Measurements from ENCODE around the gene WNT5B. TPM values are rescaled to one million over a fixed set of nuclear protein-coding genes. Genes with fewer than 3 reads are reported as not detected.
A peak's percentile ranks its signal among the peaks of the same experiment; 100 is the strongest.

Gene WNT5B
- total RNA-seq, 5 donors from 2014 or later (not counting 1 experiment from before 2014, with no cell fraction given) = 0.20 TPM; not detected in 4

- ChIA-PET CTCF (interaction anchor here in 1 of 2 donors (0.7 kb wide), 1 partner anchor 19 kb away, joined by 4 read pairs; no protein-coding TSS in a partner anchor), POLR2A (no interaction called here)
- Histone ChIP-seq H3K4me1 (ENCODE audit: control insufficient read depth in 1 of 2, extremely low read depth in 1 of 2, insufficient read depth in 2 of 2, low read length in 2 of 2) (peaks cover 20 to 53% of the 10 kb centered on the region in 2 experiments), H3K27me3 (replicated peaks in 1 of 2; ENCODE audit: control insufficient read depth in 2 of 2, extremely low read depth in 1 of 2, insufficient read depth in 2 of 2, low read length in 1 of 2) (no peaks in the 10 kb centered on the region), H3K36me3 (ENCODE audit: control insufficient read depth in 2 of 2, extremely low read depth in 1 of 2, insufficient read depth in 1 of 2, low read length in 1 of 2) (no peaks in the 10 kb centered on the region), H3K4me3 (ENCODE audit: control insufficient read depth in 1 of 2, extremely low read depth in 1 of 2, low read length in 1 of 2) (no peak overlapping the region), H3K27ac (ENCODE audit: low read length) (no peak overlapping the region), H3K9me3 (no peaks in the 10 kb centered on the region)
- Mint-ChIP-seq H3K27me3 (no peaks in the 10 kb centered on the region), H3K9me3 (no peaks in the 10 kb centered on the region), H3K27ac (peak overlapping the region; percentile 70 to 75), H3K36me3 (no peaks in the 10 kb centered on the region), H3K4me3 (no peak overlapping the region), H3K4me1 (peaks cover 55 to 62% (median 59%) of the 10 kb centered on the region in 3 donors)
- 100% methylated on average over 1 of the region's 2 CpGs for WGBS (ENCODE audit: insufficient coverage)
- DNase-seq (no peak), ATAC-seq (replicated peaks in 1 of 4) (no peak)
Observed at GRCh38 chr12:1665366-1665765, 36.3 kb downstream of the WNT5B start.

DNA sequence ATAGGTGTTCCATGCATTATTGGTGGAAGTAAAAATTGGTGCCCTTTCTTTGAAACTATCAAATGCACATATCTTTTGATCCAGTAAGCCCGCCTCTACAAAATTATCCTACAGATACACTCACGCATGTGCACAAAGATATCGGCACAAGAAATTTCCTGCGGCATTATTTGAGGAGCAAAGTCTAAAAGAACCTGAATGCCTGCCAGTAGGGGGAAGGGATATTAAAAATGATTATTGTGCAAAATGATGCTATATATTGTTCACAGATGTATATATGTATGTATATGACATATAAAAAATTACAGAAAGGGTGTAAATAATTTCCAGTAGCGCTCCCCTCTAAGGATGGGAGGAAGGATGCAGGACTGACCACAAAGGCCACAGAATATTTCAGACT is 37.2 kb downstream of the WNT5B start:
- no peaks in the 10 kb centered on the region for H3K27me3 Mint-ChIP-seq
- Histone ChIP-seq H3K27ac (ENCODE audit: low read length) (peak overlapping the region; percentile 52), H3K4me3 (ENCODE audit: control insufficient read depth in 1 of 2, extremely low read depth in 1 of 2, low read length in 1 of 2) (no peak overlapping the region), H3K4me1 (ENCODE audit: control insufficient read depth in 1 of 2, extremely low read depth in 1 of 2, insufficient read depth in 2 of 2, low read length in 2 of 2) (peaks cover 20 to 52% of the 10 kb centered on the region in 2 experiments), H3K36me3 (ENCODE audit: control insufficient read depth in 2 of 2, extremely low read depth in 1 of 2, insufficient read depth in 1 of 2, low read length in 1 of 2) (no peaks in the 10 kb centered on the region), H3K9me3 (no peaks in the 10 kb centered on the region), H3K27me3 (replicated peaks in 1 of 2; ENCODE audit: control insufficient read depth in 2 of 2, extremely low read depth in 1 of 2, insufficient read depth in 2 of 2, low read length in 1 of 2) (no peaks in the 10 kb centered on the region)
- peak overlapping the region; percentile 65 to 89 for H3K27ac Mint-ChIP-seq
- no peak overlapping the region for H3K4me3 Mint-ChIP-seq
- DNase-seq (no peak), ATAC-seq (replicated peaks in 1 of 4) (no peak)
- peaks cover 55 to 59% (median 58%) of the 10 kb centered on the region in 3 donors for H3K4me1 Mint-ChIP-seq
- ChIA-PET CTCF (interaction anchor here in 1 of 2 donors (0.7 to 0.9 kb wide), 2 partner anchors 10 to 1003 kb away, joined by 3 read pairs; no protein-coding TSS in a partner anchor), POLR2A (no interaction called here)
- WGBS (ENCODE audit: insufficient coverage) = no CpG with 5 or more reads among the region's 5 CpGs
- no peaks in the 10 kb centered on the region for H3K36me3 Mint-ChIP-seq
- H3K9me3 Mint-ChIP-seq = no peaks in the 10 kb centered on the region

GRCh38 chr12:1666685-1667162 is 37.7 kb downstream of the WNT5B start:
- Mint-ChIP-seq H3K9me3 (no peaks in the 10 kb centered on the region), H3K36me3 (no peaks in the 10 kb centered on the region), H3K27ac (peak overlapping the region; percentile 89 to 95), H3K4me3 (peak overlapping the region; percentile 29 to 61 (median 42)), H3K27me3 (no peaks in the 10 kb centered on the region), H3K4me1 (peaks cover 55 to 58% (median 58%) of the 10 kb centered on the region in 3 donors)
- CTCF ChIA-PET = interaction anchor here in 1 of 2 donors (0.7 to 0.9 kb wide), 2 partner anchors 10 to 1002 kb away, joined by 3 read pairs; no protein-coding TSS in a partner anchor
- H3K27ac ChIP-seq (ENCODE audit: low read length) = peak overlapping the region; percentile 52
- H3K36me3 ChIP-seq (ENCODE audit: control insufficient read depth in 2 of 2, extremely low read depth in 1 of 2, insufficient read depth in 1 of 2, low read length in 1 of 2) = no peaks in the 10 kb centered on the region
- DNase-seq = peak in 1 of 35 experiments; percentile 26
- H3K27me3 ChIP-seq (replicated peaks in 1 of 2; ENCODE audit: control insufficient read depth in 2 of 2, extremely low read depth in 1 of 2, insufficient read depth in 2 of 2, low read length in 1 of 2) = no peaks in the 10 kb centered on the region
- H3K4me3 ChIP-seq (ENCODE audit: control insufficient read depth in 1 of 2, extremely low read depth in 1 of 2, low read length in 1 of 2) = no peak overlapping the region
- H3K4me1 ChIP-seq (ENCODE audit: control insufficient read depth in 1 of 2, extremely low read depth in 1 of 2, insufficient read depth in 2 of 2, low read length in 2 of 2) = peaks cover 20 to 49% of the 10 kb centered on the region in 2 experiments
- no peaks in the 10 kb centered on the region for H3K9me3 ChIP-seq
- POLR2A ChIA-PET = no interaction called here
- ATAC-seq (replicated peaks in 1 of 4) = peak in 1 of 4 experiments; percentile 20
- WGBS (ENCODE audit: insufficient coverage) = no CpG with 5 or more reads among the region's 2 CpGs

- no peak overlapping the region for H3K27ac ChIP-seq (ENCODE audit: low read length)
- H3K36me3 ChIP-seq (ENCODE audit: control insufficient read depth in 2 of 2, extremely low read depth in 1 of 2, insufficient read depth in 1 of 2, low read length in 1 of 2) = no peaks in the 10 kb centered on the region
- WGBS (ENCODE audit: insufficient coverage) = 44% methylated on average over 15 of the region's 18 CpGs
- Mint-ChIP-seq H3K4me1 (peaks cover 45 to 47% (median 47%) of the 10 kb centered on the region in 3 donors), H3K36me3 (no peaks in the 10 kb centered on the region), H3K9me3 (no peaks in the 10 kb centered on the region), H3K27me3 (no peaks in the 10 kb centered on the region), H3K27ac (peak overlapping the region; percentile 65 to 79), H3K4me3 (no peak overlapping the region)
- no peaks in the 10 kb centered on the region for H3K27me3 ChIP-seq (replicated peaks in 1 of 2; ENCODE audit: control insufficient read depth in 2 of 2, extremely low read depth in 1 of 2, insufficient read depth in 2 of 2, low read length in 1 of 2)
- ATAC-seq (replicated peaks in 1 of 4) = no peak
- H3K4me3 ChIP-seq (ENCODE audit: control insufficient read depth in 1 of 2, extremely low read depth in 1 of 2, low read length in 1 of 2) = no peak overlapping the region
- POLR2A ChIA-PET = interaction anchor here in 1 of 2 donors (0.7 kb wide), 1 partner anchor 9 kb away, joined by 4 read pairs; no protein-coding TSS in a partner anchor
- H3K4me1 ChIP-seq (ENCODE audit: control insufficient read depth in 1 of 2, extremely low read depth in 1 of 2, insufficient read depth in 2 of 2, low read length in 2 of 2) = peaks cover 17 to 37% of the 10 kb centered on the region in 2 experiments
- DNase-seq = no peak
- CTCF ChIA-PET = no interaction called here
- no peaks in the 10 kb centered on the region for H3K9me3 ChIP-seq
Observed at GRCh38 chr12:1668833-1669543, 40.0 kb downstream of the WNT5B start.

DNA sequence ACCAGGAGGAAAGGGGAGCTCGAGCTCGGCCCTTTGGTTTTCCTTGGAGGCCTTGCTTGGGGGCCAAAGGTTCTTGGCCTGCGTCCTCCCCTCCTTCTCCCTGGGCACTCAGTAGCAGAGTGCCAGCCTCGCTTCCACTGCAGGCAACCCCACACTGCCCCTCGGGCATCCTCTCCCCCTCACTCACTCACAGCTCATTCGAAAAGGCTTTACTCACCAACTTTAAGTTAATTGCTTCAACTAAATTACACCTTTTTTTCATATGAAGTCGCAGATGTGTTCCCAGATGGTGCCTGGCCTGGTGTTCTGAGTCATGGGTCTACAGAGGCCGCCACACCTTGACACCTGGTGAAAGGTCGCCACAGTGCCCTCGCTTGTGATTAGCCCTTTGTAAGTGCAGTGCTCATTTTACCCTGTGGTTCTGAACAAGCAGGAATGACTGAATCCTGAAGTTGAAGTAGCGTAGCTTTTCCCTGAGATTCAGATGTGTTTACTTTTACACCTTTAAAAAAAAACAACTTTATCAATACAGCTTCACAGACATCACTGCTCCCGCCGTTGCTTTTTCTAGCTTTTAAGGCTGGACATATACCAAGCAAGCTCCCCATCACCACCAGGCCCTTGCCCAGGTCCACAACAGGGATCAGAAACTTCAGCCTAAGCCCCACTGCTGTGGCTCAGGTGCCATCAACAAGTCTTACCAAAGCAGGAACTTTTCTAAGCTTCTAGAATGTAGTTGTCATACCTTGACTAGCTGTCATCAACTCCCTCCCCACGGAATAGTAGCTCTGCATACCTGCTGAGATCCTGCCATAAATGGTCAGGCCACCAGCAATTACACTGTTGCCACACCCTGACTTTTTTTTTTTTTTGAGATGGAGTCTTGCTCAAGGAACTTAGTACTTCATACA is 41.6 kb downstream of the WNT5B start:
- 94% methylated on average over 9 of the region's 14 CpGs for WGBS (ENCODE audit: insufficient coverage)
- H3K4me1 ChIP-seq (ENCODE audit: control insufficient read depth in 1 of 2, extremely low read depth in 1 of 2, insufficient read depth in 2 of 2, low read length in 2 of 2) = peaks cover 14 to 32% of the 10 kb centered on the region in 2 experiments
- Mint-ChIP-seq H3K27me3 (no peaks in the 10 kb centered on the region), H3K4me1 (peaks cover 33 to 37% (median 33%) of the 10 kb centered on the region in 3 donors), H3K4me3 (no peak overlapping the region), H3K9me3 (no peaks in the 10 kb centered on the region), H3K27ac (peak overlapping the region; percentile 20 to 41), H3K36me3 (no peaks in the 10 kb centered on the region)
- no peaks in the 10 kb centered on the region for H3K27me3 ChIP-seq (replicated peaks in 1 of 2; ENCODE audit: control insufficient read depth in 2 of 2, extremely low read depth in 1 of 2, insufficient read depth in 2 of 2, low read length in 1 of 2)
- no peak overlapping the region for H3K27ac ChIP-seq (ENCODE audit: low read length)
- no peak for DNase-seq
- H3K4me3 ChIP-seq (ENCODE audit: control insufficient read depth in 1 of 2, extremely low read depth in 1 of 2, low read length in 1 of 2) = no peak overlapping the region
- CTCF ChIA-PET = interaction anchor here in 1 of 2 donors (0.6 kb wide), 1 partner anchor 929 kb away, joined by 3 read pairs; no protein-coding TSS in a partner anchor
- H3K9me3 ChIP-seq = no peaks in the 10 kb centered on the region
- POLR2A ChIA-PET = interaction anchor here in 1 of 2 donors (0.9 kb wide), 1 partner anchor 10 kb away, joined by 3 read pairs; no protein-coding TSS in a partner anchor
- no peaks in the 10 kb centered on the region for H3K36me3 ChIP-seq (ENCODE audit: control insufficient read depth in 2 of 2, extremely low read depth in 1 of 2, insufficient read depth in 1 of 2, low read length in 1 of 2)
- no peak for ATAC-seq (replicated peaks in 1 of 4)

DNA sequence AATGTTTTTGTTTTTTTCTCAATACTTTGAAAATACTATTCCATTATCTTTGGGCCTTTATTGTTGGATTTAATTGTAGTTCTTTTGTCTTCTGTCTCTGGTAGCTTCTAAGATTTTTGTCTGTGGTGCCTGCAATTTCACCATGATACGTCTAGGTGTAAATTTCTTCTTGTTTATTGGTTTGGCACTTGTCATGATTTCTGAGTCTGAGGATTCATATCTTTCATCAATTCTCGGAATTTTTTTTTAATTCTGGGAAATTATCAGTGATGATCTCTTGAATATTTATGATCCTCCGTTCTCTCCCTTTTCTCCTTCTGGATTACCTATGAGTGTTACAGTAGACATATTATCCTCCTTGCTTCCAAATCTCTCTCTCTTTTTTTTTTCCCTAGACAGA is 47.0 kb downstream of the WNT5B start:
- H3K36me3 Mint-ChIP-seq = no peaks in the 10 kb centered on the region
- WGBS (ENCODE audit: insufficient coverage) = no CpG with 5 or more reads among the region's 3 CpGs
- no peaks in the 10 kb centered on the region for H3K36me3 ChIP-seq (ENCODE audit: control insufficient read depth in 2 of 2, extremely low read depth in 1 of 2, insufficient read depth in 1 of 2, low read length in 1 of 2)
- no peaks in the 10 kb centered on the region for H3K27me3 ChIP-seq (replicated peaks in 1 of 2; ENCODE audit: control insufficient read depth in 2 of 2, extremely low read depth in 1 of 2, insufficient read depth in 2 of 2, low read length in 1 of 2)
- H3K27ac ChIP-seq (ENCODE audit: low read length) = no peak overlapping the region
- no peaks in the 10 kb centered on the region for H3K9me3 Mint-ChIP-seq
- no peak overlapping the region for H3K4me3 Mint-ChIP-seq
- no peak overlapping the region for H3K27ac Mint-ChIP-seq
- peaks cover 0 to 2% (median 0%) of the 10 kb centered on the region in 3 donors for H3K4me1 Mint-ChIP-seq
- H3K4me3 ChIP-seq (ENCODE audit: control insufficient read depth in 1 of 2, extremely low read depth in 1 of 2, low read length in 1 of 2) = no peak overlapping the region
- H3K27me3 Mint-ChIP-seq = no peaks in the 10 kb centered on the region
- no peaks in the 10 kb centered on the region for H3K4me1 ChIP-seq (ENCODE audit: control insufficient read depth in 1 of 2, extremely low read depth in 1 of 2, insufficient read depth in 2 of 2, low read length in 2 of 2)
- no peak for ATAC-seq (replicated peaks in 1 of 4)
- ChIA-PET POLR2A (no interaction called here), CTCF (no interaction called here)
- no peaks in the 10 kb centered on the region for H3K9me3 ChIP-seq
- no peak for DNase-seq
